DND-41 (cell line): ENCODE measurements around the gene CAD.
"Not testable (repeated sequence)": the region's sequence is repeated elsewhere in the genome, so short reads cannot be mapped to it uniquely, and the experiment has no call there.

ENCODE experiments used
- ATAC-seq: fragments of 200-7000 bp; cut with Tn5 transposase; 3 replicates; pipeline ENCODE4 v1.9.1; 2021; ENCODE audit warnings: low read depth; ENCODE audit not compliant: insufficient read depth
- DNase-seq: peaks from one replicate; pipeline ENCODE4 v3.0.0-alpha.2; 2020
- H2AFZ ChIP-seq: 2 replicates; pipeline ENCODE4 v1.6.0; 2012; ENCODE audit warnings: low read depth, low read length
- H3K27ac ChIP-seq: 2 replicates; pipeline ENCODE4 v1.5.1; 2012; ENCODE audit warnings: low read length, inconsistent platforms
- H3K27me3 ChIP-seq: fragments of 200-600 bp; sonication (generic); 2 replicates; pipeline ENCODE4 v1.6.0; 2012; ENCODE audit warnings: low read length, mild to moderate bottlenecking, inconsistent platforms; ENCODE audit not compliant: insufficient read depth, poor library complexity
- H3K36me3 ChIP-seq: 2 replicates; pipeline ENCODE4 v1.5.1; 2012; ENCODE audit warnings: low read length, inconsistent platforms; ENCODE audit not compliant: insufficient read depth
- H3K4me1 ChIP-seq: 2 replicates; pipeline ENCODE4 v1.5.1; 2012; ENCODE audit warnings: mild to moderate bottlenecking, low read length; ENCODE audit not compliant: insufficient read depth
- H3K4me2 ChIP-seq: 2 replicates; pipeline ENCODE4 v1.6.0; 2012; ENCODE audit warnings: mild to moderate bottlenecking, moderate library complexity, low read length, inconsistent platforms; ENCODE audit not compliant: insufficient read depth
- H3K4me3 ChIP-seq, 2 experiments: fragments of 200-600 bp in 1 of 2; shearing (Covaris generic) in 1 of 2; 2 replicates each; pipeline ENCODE4 v1.5.1; 2012 to 2016; ENCODE audit warnings: inconsistent platforms in 2 of 2, low read length in 2 of 2, mild to moderate bottlenecking in 2 of 2, low read depth in 1 of 2, moderate library complexity in 1 of 2
- H3K79me2 ChIP-seq: 2 replicates; pipeline ENCODE4 v1.6.0; 2012; ENCODE audit warnings: low read length, inconsistent platforms; ENCODE audit not compliant: insufficient read depth
- H3K9ac ChIP-seq: 2 replicates; pipeline ENCODE4 v1.6.0; 2012; ENCODE audit warnings: low read depth, mild to moderate bottlenecking, inconsistent platforms, low read length, moderate library complexity
- H3K9me3 ChIP-seq: 2 replicates; pipeline ENCODE4 v1.5.1; 2012; ENCODE audit warnings: low read length, moderate library complexity, mild to moderate bottlenecking, inconsistent platforms; ENCODE audit not compliant: insufficient read depth, severe bottlenecking
- H4K20me1 ChIP-seq: 2 replicates; pipeline ENCODE4 v1.6.0; 2012; ENCODE audit warnings: low read length; ENCODE audit not compliant: insufficient read depth
- EZH2 ChIP-seq: IDR thresholded peaks from 3 replicates; pipeline ENCODE4 v1.6.1; 2012; ENCODE audit warnings: borderline replicate concordance, low read depth, mild to moderate bottlenecking, moderate library complexity, low read length, inconsistent platforms; ENCODE audit not compliant: severe bottlenecking
- TF ChIP-seq, protein P1 (sequence below): IDR thresholded peaks from 2 replicates; pipeline ENCODE4 v1.5.1; 2012; ENCODE audit warnings: borderline replicate concordance, low read length, moderate library complexity, mild to moderate bottlenecking; ENCODE audit not compliant: poor library complexity, severe bottlenecking; ENCODE audit errors: extremely low read depth

CAD gene

DNA sequence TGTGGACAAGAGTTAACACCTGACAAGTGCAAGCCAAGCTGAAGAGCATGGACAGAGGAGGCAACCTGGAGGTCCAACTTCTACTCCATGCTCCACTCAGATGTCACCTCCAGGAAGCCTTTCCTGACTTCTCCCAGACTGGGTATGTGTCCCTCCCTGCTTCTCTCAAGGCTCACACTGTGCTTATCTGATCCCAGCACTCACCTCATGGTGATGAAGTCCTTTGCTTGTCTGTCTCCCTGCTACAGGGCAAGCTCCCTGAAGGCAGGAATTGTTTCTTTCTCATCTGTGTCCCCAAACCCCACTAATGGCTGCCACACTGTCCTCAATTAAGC lies 48.3 kb downstream of the CAD start:
- no peak overlapping the region for H3K4me3 ChIP-seq
- no peak overlapping the region for H3K9ac ChIP-seq
- no peak overlapping the region for H3K27ac ChIP-seq
- H3K4me1 ChIP-seq = no peaks in the 10 kb centered on the region
- H2AFZ ChIP-seq = no peak overlapping the region
- H3K9me3 ChIP-seq = no peaks in the 10 kb centered on the region
- no peaks in the 10 kb centered on the region for H3K36me3 ChIP-seq
- DNase-seq (no peak), ATAC-seq (no peak)
- no peak overlapping the region for H3K4me2 ChIP-seq
- H3K79me2 ChIP-seq = no peaks in the 10 kb centered on the region
- peaks cover 8% of the 10 kb centered on the region for H3K27me3 ChIP-seq
- TF ChIP-seq EZH2 = no peak
- TF ChIP-seq, protein P1, sequence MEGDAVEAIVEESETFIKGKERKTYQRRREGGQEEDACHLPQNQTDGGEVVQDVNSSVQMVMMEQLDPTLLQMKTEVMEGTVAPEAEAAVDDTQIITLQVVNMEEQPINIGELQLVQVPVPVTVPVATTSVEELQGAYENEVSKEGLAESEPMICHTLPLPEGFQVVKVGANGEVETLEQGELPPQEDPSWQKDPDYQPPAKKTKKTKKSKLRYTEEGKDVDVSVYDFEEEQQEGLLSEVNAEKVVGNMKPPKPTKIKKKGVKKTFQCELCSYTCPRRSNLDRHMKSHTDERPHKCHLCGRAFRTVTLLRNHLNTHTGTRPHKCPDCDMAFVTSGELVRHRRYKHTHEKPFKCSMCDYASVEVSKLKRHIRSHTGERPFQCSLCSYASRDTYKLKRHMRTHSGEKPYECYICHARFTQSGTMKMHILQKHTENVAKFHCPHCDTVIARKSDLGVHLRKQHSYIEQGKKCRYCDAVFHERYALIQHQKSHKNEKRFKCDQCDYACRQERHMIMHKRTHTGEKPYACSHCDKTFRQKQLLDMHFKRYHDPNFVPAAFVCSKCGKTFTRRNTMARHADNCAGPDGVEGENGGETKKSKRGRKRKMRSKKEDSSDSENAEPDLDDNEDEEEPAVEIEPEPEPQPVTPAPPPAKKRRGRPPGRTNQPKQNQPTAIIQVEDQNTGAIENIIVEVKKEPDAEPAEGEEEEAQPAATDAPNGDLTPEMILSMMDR = no peak
- H4K20me1 ChIP-seq = no peaks in the 10 kb centered on the region

DNA sequence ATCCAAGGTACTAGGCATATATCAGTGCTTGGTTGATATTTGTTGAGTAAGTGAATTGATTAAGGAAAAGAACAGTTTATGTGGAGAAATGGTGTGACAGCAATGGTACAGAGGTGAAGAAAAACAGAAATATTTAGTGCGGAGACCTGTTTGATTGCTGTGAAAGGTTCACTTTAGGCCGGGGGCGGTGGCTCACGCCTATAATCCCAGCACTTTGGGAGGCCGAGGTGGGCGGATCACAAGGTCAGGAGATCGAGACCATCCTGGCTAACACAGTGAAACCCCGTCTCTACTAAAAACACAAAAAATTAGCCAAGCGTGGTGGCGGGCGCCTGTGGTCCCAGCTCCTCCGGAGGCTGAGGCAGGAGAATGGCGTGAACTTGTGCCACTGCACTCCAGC lies 51.1 kb downstream of the CAD start:
- not testable (repeated sequence) for H3K27me3 ChIP-seq, H3K4me3 ChIP-seq, H3K36me3 ChIP-seq, H3K4me1 ChIP-seq, H3K4me2 ChIP-seq, H4K20me1 ChIP-seq, H3K27ac ChIP-seq, H3K9ac ChIP-seq, H3K79me2 ChIP-seq, H2AFZ ChIP-seq, H3K9me3 ChIP-seq, DNase-seq, ATAC-seq

DNA sequence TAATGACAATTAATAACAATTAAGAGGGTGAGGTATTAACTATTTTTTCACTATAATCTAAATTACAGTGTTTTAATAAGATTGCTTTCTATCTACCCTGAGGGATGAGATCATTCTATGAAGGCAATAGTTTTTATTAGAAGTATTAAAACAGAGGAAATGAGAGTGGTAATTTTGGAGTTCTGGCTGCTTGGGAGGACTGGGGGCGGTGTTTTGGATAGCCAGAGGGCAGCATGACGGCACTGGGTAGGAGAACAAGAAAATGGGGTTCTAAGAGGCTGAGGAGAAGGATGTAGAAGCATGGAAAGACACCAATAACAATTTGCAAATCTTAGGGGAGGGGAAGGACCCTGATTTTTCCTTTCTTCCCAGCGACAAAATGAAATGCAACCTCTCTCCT lies 53.0 kb downstream of the CAD start:
- Histone ChIP-seq H2AFZ (no peak overlapping the region), H4K20me1 (no peaks in the 10 kb centered on the region), H3K9ac (no peak overlapping the region), H3K27ac (no peak overlapping the region), H3K9me3 (no peaks in the 10 kb centered on the region), H3K79me2 (no peaks in the 10 kb centered on the region), H3K4me2 (no peak overlapping the region), H3K4me3 (no peak overlapping the region), H3K36me3 (no peaks in the 10 kb centered on the region), H3K4me1 (no peaks in the 10 kb centered on the region), H3K27me3 (peaks cover 2% of the 10 kb centered on the region)
- DNase-seq = no peak
- no peak for TF ChIP-seq EZH2
- TF ChIP-seq, protein P1 = no peak
- no peak for ATAC-seq

DNA sequence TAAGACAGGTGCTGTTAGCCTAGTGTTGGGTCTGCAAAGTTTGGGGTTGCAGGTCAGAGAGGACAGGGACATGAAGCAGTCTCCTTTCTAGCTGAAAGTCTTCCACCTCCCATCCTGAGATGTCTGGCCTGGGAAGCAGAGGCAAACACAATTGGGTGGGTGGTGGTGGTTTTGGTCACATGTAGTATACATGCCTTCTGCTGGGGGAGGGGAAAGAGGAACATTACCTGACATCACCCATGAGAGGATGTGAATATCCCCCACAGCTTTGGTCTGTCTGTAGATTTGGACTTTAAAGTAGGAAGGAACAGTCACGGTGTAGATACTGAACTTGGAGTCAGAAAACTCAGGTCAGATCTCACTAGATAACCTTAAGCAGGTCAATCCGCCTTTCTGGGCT lies 53.5 kb downstream of the CAD start:
- Histone ChIP-seq H3K4me2 (no peak overlapping the region), H3K27me3 (peaks cover 2% of the 10 kb centered on the region)
- no peak for ATAC-seq

More for the DNA sequence above, 53.5 kb downstream of the CAD start:
- no peaks in the 10 kb centered on the region for H4K20me1 ChIP-seq
- no peak overlapping the region for H3K27ac ChIP-seq
- H3K4me3 ChIP-seq = no peak overlapping the region
- H3K4me1 ChIP-seq = no peaks in the 10 kb centered on the region
- no peaks in the 10 kb centered on the region for H3K79me2 ChIP-seq
- DNase-seq = no peak
- no peak for TF ChIP-seq EZH2
- TF ChIP-seq, protein P1 = no peak
- no peaks in the 10 kb centered on the region for H3K36me3 ChIP-seq
- H2AFZ ChIP-seq = no peak overlapping the region
- no peak overlapping the region for H3K9ac ChIP-seq
- no peaks in the 10 kb centered on the region for H3K9me3 ChIP-seq
